DOHH2 (cell line): Measurements from ENCODE around the gene PRDM16.

ENCODE experiments used
- H3F3A ChIP-seq: fragments of 200-600 bp; sonication (generic), shearing (Covaris generic); 2 replicates; pipeline ENCODE4 v1.6.0; 2016; ENCODE audit warnings: antibody characterized with exemption, mild to moderate bottlenecking; ENCODE audit not compliant: control insufficient read depth, insufficient read depth
- H3K27ac ChIP-seq: fragments of 200-600 bp; sonication (generic); 2 replicates; pipeline ENCODE4 v1.5.1; 2014; ENCODE audit warnings: low read depth, mild to moderate bottlenecking, low read length, moderate library complexity
- H3K27me3 ChIP-seq: fragments of 200-600 bp; sonication (generic); 2 replicates; pipeline ENCODE4 v1.6.1; 2014; ENCODE audit warnings: mild to moderate bottlenecking, low read length, mixed read lengths; ENCODE audit not compliant: control insufficient read depth
- H3K36me3 ChIP-seq: fragments of 200-600 bp; sonication (generic); 2 replicates; pipeline ENCODE4 v1.6.1; 2014; ENCODE audit warnings: mild to moderate bottlenecking, low read length, moderate library complexity, mixed read lengths; ENCODE audit not compliant: control insufficient read depth
- H3K4me1 ChIP-seq: fragments of 200-600 bp; sonication (generic); 2 replicates; pipeline ENCODE4 v1.6.1; 2014; ENCODE audit warnings: mild to moderate bottlenecking, low read length, mixed read lengths; ENCODE audit not compliant: control insufficient read depth
- H3K4me2 ChIP-seq: fragments of 200-600 bp; sonication (generic); 2 replicates; pipeline ENCODE4 v1.6.0; 2014; ENCODE audit warnings: mild to moderate bottlenecking, low read length, moderate library complexity
- H3K4me3 ChIP-seq: fragments of 200-600 bp; sonication (generic); 2 replicates; pipeline ENCODE4 v1.5.1; 2014; ENCODE audit warnings: mild to moderate bottlenecking, low read length, mixed read lengths
- H3K79me2 ChIP-seq: fragments of 200-600 bp; sonication (generic); 2 replicates; pipeline ENCODE4 v1.6.1; 2014; ENCODE audit warnings: mild to moderate bottlenecking, low read length, mixed read lengths; ENCODE audit not compliant: control insufficient read depth
- H3K9me2 ChIP-seq: fragments of 200-600 bp; sonication (generic); replicated peaks from 2 replicates; pipeline ENCODE4 v1.6.1; 2014; ENCODE audit warnings: mild to moderate bottlenecking, low read length, mixed read lengths; ENCODE audit not compliant: control insufficient read depth
- H3K9me3 ChIP-seq: fragments of 200-600 bp; sonication (generic); 2 replicates; pipeline ENCODE4 v1.6.1; 2014; ENCODE audit warnings: antibody characterized with exemption, low read length, mixed read lengths; ENCODE audit not compliant: control insufficient read depth, insufficient read depth
- H4K20me1 ChIP-seq: fragments of 200-600 bp; sonication (generic); 2 replicates; pipeline ENCODE4 v1.6.0; 2014; ENCODE audit warnings: low read depth, mild to moderate bottlenecking, antibody characterized with exemption, low read length, moderate library complexity; ENCODE audit not compliant: control insufficient read depth, insufficient read depth
- EZH2phosphoT487 ChIP-seq: fragments of 200-600 bp; sonication (generic); IDR thresholded peaks from 2 replicates; pipeline ENCODE4 v1.6.1; 2017; ENCODE audit warnings: borderline replicate concordance, mild to moderate bottlenecking, antibody characterized with exemption, low read length, moderate library complexity, mixed read lengths
- TF ChIP-seq, protein P1 (sequence below): fragments of 200-600 bp; sonication (generic); IDR thresholded peaks from one replicate; pipeline ENCODE4 v1.5.1; 2014; ENCODE audit warnings: antibody characterized with exemption, mild to moderate bottlenecking, low read depth, low read length; ENCODE audit not compliant: poor library complexity, severe bottlenecking

Gene PRDM16

DNA sequence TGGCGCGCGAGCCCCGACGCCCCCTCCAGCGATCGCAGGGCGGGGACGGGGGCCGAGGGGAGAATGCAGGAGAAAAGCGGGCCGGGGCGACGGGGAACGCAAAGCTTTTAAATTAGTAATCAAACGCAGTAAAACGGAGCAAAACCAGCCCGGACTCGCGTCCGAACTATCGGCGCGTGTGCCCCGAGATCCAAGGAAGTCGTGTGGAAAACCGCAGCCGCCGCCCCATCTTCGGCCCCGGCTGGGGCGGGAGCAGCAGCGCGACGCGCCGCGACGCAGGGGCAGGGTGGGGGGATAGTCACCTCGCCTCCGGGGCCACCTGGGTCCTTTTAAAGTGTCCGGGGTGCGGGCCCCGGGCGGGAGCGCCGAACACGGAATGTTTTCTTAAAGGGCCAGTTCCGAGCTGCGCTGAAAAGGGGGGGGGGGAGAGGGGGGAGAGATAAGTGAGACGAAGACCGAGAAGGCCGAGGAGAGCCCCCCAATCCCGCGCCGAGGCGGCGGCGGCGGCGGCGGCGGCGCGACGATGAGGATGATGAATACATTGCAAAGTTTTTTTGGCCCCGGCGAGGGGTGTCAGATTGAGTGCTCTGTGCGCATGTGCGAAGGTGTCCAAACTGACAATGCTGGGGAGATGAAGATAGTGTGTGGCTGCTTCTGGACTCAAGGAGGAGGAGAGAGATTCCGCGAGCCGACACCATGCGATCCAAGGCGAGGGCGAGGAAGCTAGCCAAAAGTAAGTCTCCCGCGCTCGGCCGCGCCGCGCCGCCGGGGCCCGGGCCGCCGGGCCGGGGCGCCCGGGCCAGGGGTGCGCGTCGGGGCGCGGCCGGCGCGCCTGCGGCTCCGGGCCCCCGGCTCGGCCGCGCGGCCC is at the start of gene PRDM16:
TSS of gene PRDM16 (plus strand) at position 640 of the 868 bp plus-strand sequence. CDS start at position 697, 57 bp downstream.
- H3K27me3 ChIP-seq, result no peaks in the 10 kb centered on the region

DNA sequence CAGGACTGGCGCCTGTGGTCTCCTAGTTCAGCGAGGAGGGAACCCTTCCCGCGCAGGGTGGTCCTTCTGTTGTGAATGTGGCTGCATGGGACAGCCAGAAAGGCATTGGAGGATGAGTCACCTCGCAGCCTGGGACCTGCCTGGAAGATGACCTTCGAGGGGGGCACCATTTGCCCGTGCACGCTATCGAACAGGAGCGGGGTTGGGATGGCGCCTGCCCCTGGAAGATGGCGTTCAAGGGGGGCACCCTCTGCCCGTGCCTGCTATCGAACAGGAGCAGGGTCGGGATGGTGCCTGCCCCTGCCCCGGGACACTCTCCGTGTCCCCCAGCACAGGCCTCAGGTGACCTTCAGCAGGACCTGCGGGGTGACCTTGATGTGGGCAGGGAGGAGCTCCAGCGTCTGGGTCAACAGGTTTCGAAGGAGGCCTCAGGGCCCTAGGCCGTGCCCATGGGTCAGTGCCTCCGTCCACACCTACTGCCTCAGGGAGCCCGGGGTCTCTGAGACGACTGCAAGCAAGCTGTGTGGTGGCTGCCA is 49.4 kb upstream of the PRDM16 start:
- H3K4me1 ChIP-seq, result no peaks in the 10 kb centered on the region
- H3K4me3 ChIP-seq, result no peak overlapping the region
- H3K4me2 ChIP-seq, result no peak overlapping the region
- H3K9me3 ChIP-seq, result peaks cover 6% of the 10 kb centered on the region; the same call in 1 of the 2 replicates
- no peaks in the 10 kb centered on the region for H3K27me3 ChIP-seq
- H3K9me2 ChIP-seq, result no peaks in the 10 kb centered on the region
- TF ChIP-seq, protein P1, sequence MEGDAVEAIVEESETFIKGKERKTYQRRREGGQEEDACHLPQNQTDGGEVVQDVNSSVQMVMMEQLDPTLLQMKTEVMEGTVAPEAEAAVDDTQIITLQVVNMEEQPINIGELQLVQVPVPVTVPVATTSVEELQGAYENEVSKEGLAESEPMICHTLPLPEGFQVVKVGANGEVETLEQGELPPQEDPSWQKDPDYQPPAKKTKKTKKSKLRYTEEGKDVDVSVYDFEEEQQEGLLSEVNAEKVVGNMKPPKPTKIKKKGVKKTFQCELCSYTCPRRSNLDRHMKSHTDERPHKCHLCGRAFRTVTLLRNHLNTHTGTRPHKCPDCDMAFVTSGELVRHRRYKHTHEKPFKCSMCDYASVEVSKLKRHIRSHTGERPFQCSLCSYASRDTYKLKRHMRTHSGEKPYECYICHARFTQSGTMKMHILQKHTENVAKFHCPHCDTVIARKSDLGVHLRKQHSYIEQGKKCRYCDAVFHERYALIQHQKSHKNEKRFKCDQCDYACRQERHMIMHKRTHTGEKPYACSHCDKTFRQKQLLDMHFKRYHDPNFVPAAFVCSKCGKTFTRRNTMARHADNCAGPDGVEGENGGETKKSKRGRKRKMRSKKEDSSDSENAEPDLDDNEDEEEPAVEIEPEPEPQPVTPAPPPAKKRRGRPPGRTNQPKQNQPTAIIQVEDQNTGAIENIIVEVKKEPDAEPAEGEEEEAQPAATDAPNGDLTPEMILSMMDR, result no peak
- TF ChIP-seq EZH2phosphoT487, result no peak
- no peaks in the 10 kb centered on the region for H3F3A ChIP-seq
- H3K36me3 ChIP-seq, result no peaks in the 10 kb centered on the region
- no peaks in the 10 kb centered on the region for H3K79me2 ChIP-seq
- no peak overlapping the region for H3K27ac ChIP-seq
- H4K20me1 ChIP-seq, result no peaks in the 10 kb centered on the region

More for the DNA sequence above, at the start of gene PRDM16:
- no peaks in the 10 kb centered on the region for H3K9me2 ChIP-seq
- no peaks in the 10 kb centered on the region for H3K4me1 ChIP-seq
- no peaks in the 10 kb centered on the region for H3K36me3 ChIP-seq
- no peaks in the 10 kb centered on the region for H4K20me1 ChIP-seq
- no peaks in the 10 kb centered on the region for H3F3A ChIP-seq
- TF ChIP-seq, protein P1, result no peak
- no peak for TF ChIP-seq EZH2phosphoT487
- no peak within 1 kb of the TSS for H3K4me3 ChIP-seq
- H3K27ac ChIP-seq, result no peak within 1 kb of the TSS
- H3K9me3 ChIP-seq, result peaks cover 11% of the 10 kb centered on the region; the same call in 1 of the 2 replicates
- no peak within 1 kb of the TSS for H3K4me2 ChIP-seq
- no peaks in the 10 kb centered on the region for H3K79me2 ChIP-seq

DNA sequence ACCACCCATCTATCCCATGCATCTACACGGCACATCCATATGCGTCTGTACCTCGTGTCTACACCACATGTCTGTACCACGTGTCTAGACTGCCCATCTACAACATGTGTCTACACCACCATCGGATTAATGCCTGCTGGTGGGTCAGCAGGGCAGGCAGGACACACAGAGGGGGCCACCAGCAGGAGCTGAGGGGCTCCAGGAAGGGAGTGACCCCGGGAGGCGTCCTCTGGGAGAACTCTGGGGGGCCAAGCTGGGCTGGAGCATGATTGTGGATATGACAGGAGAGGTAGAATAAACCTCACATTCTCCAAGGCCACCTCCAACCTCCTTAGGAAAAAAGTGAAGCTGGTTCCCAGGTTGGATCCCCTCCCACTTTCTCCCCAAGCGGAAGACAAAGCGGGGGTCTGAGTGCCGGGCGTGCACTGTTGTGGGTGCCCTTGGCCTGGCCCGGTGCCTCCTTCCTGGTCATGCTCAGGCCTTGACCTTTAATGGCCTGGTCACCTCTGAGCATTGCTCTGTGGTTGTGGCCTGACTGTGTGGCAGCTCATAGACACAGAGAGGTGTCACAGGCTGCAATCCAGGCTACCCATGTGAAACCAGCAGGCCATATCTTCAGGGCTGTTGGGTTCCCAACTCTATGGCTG is 48.6 kb upstream of the PRDM16 start:
- no peak overlapping the region for H3K4me2 ChIP-seq
- H3K9me2 ChIP-seq, result no peaks in the 10 kb centered on the region
- H3K4me3 ChIP-seq, result no peak overlapping the region
- H3K9me3 ChIP-seq, result peaks cover 6% of the 10 kb centered on the region; the same call in 1 of the 2 replicates
- no peak for TF ChIP-seq EZH2phosphoT487
- TF ChIP-seq, protein P1, result no peak
- no peaks in the 10 kb centered on the region for H3K4me1 ChIP-seq
- H3F3A ChIP-seq, result no peaks in the 10 kb centered on the region
- no peak overlapping the region for H3K27ac ChIP-seq
- H4K20me1 ChIP-seq, result no peaks in the 10 kb centered on the region
- no peaks in the 10 kb centered on the region for H3K27me3 ChIP-seq
- no peaks in the 10 kb centered on the region for H3K79me2 ChIP-seq
- H3K36me3 ChIP-seq, result no peaks in the 10 kb centered on the region
